Epithelial cell of proximal tubule (primary cell): Measurements from ENCODE around the gene KRTAP10-10. TPM values are rescaled to one million over a fixed set of nuclear protein-coding genes. Genes with fewer than 3 reads are reported as not detected.
"Not testable (repeated sequence)": the region's sequence is repeated elsewhere in the genome, so short reads cannot be mapped to it uniquely, and the experiment has no call there.

ENCODE experiments used
- DNase-seq: peaks from one replicate; pipeline ENCODE4 v3.0.0-alpha.2; 2011; ENCODE audit warnings: low read depth
- H3K4me3 ChIP-seq: 2 replicates; pipeline ENCODE4 v1.5.1; 2011; ENCODE audit warnings: low read depth, mild to moderate bottlenecking, low read length
- CTCF ChIP-seq: conservative IDR thresholded peaks from 2 replicates; pipeline ENCODE4 v1.5.1; 2012; ENCODE audit warnings: low read depth, mild to moderate bottlenecking, low read length
- total RNA-seq: library from RNA; depleted of rRNA; stranded (reverse); fragments of >200 nt; gene quantifications from 2 replicates; pipeline ENCODE4 v1.2.3, GENCODE V29; 2015

KRTAP10-10 gene
- total RNA-seq, 1 donor from 2014 or later, result not detected

GRCh38 chr21:44632067-44632466 lies 5.1 kb upstream of the KRTAP10-10 start:
- H3K4me3 ChIP-seq, result no peak overlapping the region
- no peak for TF ChIP-seq CTCF
- DNase-seq, result no peak

- no peak for TF ChIP-seq CTCF
- no peak overlapping the region for H3K4me3 ChIP-seq
- DNase-seq, result no peak
These were observed 743 bp upstream of the KRTAP10-10 start for GRCh38 chr21:44636209-44637017.

GRCh38 chr21:44637851-44638348 lies 744 bp downstream of the KRTAP10-10 start:
- not testable (repeated sequence) for H3K4me3 ChIP-seq, DNase-seq

- not testable (repeated sequence) for H3K4me3 ChIP-seq, DNase-seq
These were observed 1.6 kb downstream of the KRTAP10-10 start for GRCh38 chr21:44638506-44639330.

- no peak for DNase-seq
- H3K4me3 ChIP-seq, result no peak overlapping the region
- no peak for TF ChIP-seq CTCF
These were observed 2.1 kb downstream of the KRTAP10-10 start for GRCh38 chr21:44639331-44639655.

- no peak overlapping the region for H3K4me3 ChIP-seq
- DNase-seq, result no peak
- no peak for TF ChIP-seq CTCF
These were observed 3.6 kb downstream of the KRTAP10-10 start for GRCh38 chr21:44640761-44641160.

- no peak for TF ChIP-seq CTCF
- no peak overlapping the region for H3K4me3 ChIP-seq
- DNase-seq, result no peak
These were observed 6.7 kb downstream of the KRTAP10-10 start for GRCh38 chr21:44643741-44644310.
